GM19372 (cell line): Measurements from ENCODE around the gene PGA3.
"Not testable (repeated sequence)": the region's sequence is repeated elsewhere in the genome, so short reads cannot be mapped to it uniquely, and the experiment has no call there.

Experiments
- ATAC-seq: cut with Tn5 transposase; IDR thresholded peaks from one replicate; pipeline ENCODE4 v1.9.1; 2021; ENCODE audit warnings: mild to moderate bottlenecking, low read depth, moderate library complexity; ENCODE audit not compliant: unreplicated experiment

PGA3 gene

GRCh38 chr11:61202950-61203746, at the start of gene PGA3:
Gene PGA3, plus strand, starts transcription at chr11:61203515. Its CDS starts 50 bp downstream, at chr11:61203565.
- ATAC-seq: not testable (repeated sequence)

DNA sequence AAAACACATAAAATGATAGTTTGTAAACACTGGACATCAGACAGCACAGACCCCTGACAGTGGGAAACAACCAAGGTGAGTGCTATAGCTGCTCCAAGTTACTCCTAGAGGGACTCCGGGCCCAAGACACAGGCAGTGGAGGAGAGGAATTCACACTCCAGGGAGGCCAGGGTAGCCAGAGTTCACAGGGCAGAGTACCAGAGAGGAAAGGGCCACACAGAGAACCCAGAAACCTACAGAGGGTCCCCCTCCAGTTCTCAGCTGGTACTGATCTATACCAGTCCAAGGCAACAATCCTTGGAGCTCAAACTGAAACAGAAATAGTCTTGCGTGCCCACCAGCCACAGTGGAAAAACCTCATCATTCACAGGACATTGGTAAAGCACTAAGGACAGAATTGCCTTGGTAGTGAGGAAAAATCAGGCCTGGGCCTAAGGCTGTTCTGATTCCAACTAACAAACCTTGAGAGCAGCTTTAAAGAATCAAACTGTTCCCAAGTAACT, 49.7 kb upstream of the PGA3 start:
- ATAC-seq: no peak

- ATAC-seq: no peak
Measured at GRCh38 chr11:61154528-61154927, 48.8 kb upstream of the PGA3 start.

GRCh38 chr11:61155312-61155711, 48.0 kb upstream of the PGA3 start:
- no peak for ATAC-seq

DNA sequence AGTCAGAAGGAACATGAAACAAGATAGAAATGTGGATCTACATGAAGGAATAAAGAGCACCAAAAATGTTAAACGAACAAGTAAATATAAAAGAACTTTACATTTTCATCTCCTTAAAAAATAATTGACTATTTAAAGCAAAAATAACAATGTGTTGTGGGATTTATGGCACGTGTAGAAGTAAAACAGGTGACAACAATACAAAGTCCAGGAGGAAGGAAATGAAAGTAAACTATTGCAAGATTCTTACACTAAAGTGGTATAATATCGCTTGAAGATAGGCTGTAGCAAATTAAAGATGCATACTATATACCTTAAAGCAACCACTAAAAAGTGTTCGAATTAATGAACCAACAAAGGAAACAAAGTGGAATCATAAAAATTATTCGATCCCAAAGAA, 47.6 kb upstream of the PGA3 start:
- no peak for ATAC-seq

DNA sequence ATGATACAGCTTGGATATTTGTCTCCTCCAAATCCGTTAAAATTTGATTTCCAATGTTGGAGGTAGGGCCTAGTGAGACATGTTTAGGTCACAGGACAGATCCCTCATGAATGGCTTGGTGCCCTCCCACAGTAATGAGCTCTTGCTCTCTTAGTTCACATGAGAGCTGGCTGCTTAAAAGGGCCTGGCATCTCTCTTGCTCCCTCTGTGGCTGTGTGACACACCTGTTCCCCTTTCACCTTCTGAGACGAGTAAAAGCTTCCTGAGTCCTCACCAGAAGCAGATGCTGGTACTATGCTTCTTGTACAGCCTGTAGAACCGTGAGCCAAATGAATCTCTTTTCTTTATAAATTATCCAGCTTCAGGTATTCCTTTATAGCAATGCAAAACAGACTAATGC, 45.6 kb upstream of the PGA3 start:
- ATAC-seq: no peak

DNA sequence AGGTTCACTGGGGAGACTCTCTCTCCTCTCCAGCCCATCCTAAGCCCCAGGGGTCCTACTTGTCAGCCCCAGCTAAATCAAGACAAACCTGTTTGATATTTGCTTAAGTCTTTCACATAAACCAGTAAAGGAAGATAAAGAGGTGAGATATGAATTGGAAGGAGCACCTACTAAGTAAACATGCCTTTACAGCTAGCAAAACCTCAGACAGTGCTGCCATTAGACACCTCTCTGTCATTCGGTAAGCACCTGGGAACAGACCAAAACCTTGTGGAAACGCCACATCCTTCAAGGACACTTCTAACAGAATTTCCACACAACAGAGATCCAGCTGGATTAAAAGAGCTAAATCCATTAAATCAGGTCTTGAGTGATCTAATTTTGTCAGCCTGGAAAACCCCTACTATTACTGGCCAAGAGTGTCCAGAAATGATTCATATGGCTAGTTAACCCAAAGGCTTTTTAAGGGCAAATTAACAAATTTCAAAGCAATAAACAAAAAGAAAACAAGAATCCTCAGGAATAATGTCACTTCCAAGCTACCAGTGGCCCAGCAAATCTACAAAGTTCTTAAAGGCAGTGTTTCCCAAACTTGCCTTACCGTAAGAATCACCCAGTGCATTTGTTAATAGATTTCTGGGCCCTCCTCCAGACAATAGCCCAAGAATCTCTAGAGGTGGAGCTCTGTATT, 44.5 kb upstream of the PGA3 start:
- ATAC-seq: no peak

DNA sequence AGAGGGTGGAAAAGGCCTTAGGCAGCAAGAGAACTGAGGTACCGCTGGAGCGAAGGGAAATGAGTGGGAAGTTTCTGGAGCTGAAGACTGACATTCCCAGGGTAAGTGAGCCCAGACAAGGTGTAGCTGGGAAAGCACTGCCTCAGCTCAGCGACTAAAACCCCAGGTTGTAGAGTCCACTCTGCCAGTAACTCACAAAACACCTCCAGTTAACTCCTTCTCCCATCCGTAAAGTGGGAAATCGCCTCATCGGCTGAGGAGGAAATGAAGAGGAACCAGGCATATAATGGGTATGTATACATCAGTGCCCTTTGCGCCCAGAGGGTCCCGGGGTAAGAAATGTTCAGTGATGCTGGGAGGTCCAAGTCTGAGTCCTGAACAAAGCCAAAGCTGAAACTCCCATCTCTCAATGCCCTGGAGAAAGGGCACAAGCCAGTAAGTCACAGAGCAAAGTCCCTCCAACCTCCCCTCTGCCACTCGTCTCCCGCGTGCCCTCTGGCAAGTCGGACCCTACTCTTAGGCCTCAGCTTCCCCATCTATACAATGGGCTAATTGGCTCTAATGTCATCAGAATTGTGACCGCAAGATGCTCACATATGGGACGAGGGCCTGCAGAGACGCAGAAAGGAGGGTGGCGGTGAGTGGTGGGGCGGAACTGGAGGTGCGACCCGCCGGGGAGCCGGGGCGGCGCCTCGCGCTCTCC, 42.7 kb upstream of the PGA3 start:
- ATAC-seq: no peak

GRCh38 chr11:61161190-61162091, 41.9 kb upstream of the PGA3 start, which contains the start of gene VPS37C:
Gene VPS37C, minus strand, starts transcription at chr11:61161426. Its CDS starts 22,597 bp downstream, at chr11:61138829.
- ATAC-seq: peak; percentile 74

DNA sequence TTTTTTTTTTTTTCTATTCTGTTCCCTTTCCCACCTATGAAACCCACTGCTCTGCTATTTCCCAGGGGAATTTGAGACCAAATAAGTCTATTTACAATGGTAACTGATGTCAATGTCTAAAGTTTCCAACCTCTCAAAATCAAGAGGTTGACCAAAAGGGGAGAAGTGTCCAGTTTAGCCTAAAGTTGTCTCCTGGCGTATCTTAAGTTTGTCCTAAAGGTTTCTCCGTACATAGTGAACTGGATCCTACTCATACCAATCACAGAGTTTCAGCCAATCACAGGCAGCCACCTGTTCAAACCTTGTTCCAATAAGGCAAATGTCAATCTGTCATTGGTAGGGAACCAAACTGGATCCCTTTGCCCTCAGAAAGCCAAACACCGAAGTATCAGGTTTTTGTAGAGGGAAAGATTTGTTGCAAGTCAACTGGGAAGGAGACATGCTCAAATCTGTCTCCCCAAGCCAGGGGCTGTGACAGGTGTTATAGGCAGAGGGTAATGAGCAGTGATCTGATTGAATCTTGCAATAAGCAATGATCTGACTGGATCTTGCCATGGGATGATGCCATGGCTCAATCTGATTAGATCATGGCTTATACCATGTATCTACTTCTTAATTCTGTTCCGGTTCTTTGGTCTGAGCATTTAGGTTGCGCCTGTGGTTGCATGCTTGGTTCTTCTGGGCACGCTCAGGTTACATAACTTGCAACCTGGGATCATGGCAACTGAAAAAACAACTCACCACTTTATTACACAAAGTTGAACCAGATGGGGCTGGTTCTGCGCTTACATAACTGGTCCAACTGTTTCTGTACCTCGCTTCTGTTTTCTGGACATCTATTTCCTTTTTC, 41.0 kb upstream of the PGA3 start:
- no peak for ATAC-seq

- no peak for ATAC-seq
Measured at GRCh38 chr11:61163021-61163420, 40.3 kb upstream of the PGA3 start.

GRCh38 chr11:61163714-61164605, 39.4 kb upstream of the PGA3 start:
- no peak for ATAC-seq

DNA sequence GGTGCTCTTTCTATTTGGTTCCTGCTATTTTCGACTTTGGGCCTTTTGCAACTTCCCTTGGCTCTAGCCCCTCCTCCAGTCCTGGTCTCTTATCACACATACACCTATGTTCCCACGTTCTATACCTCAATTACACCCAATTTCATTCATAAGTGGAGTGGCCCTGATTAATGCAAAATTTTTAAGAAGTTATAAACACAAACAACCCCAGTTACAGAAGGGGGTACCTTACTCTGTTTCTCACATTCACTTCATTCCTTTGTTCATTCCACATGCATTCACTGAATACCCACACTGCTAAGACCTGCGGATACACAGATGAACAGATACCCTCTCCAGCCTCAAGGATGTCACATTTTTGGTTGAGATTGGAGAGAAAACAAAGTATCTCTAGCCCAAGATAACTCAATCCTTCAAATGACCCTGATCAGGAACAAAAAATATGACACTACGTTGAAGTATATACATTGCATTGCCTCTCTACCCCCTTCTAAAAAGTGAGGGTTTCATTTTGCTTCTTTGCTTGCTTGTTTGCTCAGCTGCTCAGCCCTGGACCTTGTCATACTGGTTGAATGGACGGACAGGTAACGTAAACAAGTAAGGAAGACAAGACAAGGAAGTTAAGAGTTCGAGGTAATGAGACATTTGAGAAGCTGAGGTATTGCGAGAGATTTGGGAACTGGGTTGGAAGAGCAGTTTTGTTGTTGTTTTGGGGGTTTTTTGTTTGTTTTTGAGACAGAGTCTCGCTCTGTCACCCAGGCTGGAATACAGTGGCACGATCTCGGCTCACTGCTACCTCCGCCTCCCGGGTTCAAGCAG, 38.5 kb upstream of the PGA3 start:
- no peak for ATAC-seq

- not testable (repeated sequence) for ATAC-seq
Measured at GRCh38 chr11:61165785-61166184, 37.5 kb upstream of the PGA3 start.

DNA sequence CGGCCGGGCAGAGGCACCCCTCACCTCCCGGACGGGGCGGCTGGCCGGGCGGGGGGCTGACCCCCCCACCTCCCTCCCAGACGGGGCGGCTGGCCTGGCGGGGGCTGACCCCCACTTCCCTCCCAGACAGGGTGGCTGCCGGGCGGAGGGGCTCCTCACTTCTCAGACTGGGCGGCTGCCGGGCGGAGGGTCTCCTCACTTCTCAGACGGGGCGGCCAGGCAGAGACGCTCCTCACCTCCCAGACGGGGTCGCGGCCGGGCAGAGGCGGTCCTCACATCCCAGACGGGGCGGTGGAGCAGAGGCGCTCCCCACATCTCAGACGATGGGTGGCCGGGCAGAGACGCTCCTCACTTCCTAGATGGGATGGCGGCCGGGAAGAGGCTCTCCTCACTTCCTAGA, 37.0 kb upstream of the PGA3 start:
- not testable (repeated sequence) for ATAC-seq

DNA sequence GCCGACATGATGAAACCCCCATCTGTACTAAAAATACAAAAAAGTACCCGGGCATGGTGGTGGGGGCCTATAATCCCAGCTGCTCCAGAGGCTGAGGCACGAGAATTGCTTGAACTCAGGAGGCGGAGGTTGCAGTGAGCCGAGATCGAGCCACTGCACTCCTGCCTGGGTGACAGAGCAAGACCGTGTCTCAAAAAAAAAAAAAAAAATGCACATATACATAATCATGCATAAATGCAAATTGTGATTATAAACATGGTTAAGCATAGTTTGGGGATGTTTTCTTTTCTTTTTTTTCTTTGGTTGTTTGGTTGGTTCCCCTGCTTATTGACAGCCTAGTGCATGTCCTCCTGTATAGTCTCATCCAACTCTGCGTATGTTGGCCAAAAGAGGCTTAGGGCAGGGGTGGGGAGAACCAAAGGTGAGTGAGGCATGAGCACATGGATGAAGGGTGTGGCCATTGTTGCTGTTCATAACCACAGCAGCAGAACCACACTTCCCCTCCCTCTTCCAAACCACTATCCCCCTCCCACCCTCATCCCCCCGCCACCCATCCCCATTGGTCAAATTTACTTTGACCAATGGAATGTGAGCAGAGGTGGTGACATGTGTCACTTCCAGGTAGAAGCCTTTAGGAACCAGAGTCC, 35.1 kb upstream of the PGA3 start:
- no peak for ATAC-seq

- no peak for ATAC-seq
Measured at GRCh38 chr11:61168800-61169199, 34.5 kb upstream of the PGA3 start.
